T-helper 2 cell treated with Interferon-gamma antibody and Interleukin-4, amounts not matched to agents 5 μg/mL and 100 μg/mL, for 36 hours (primary cell): ENCODE data around the gene GABRG3.
"Not testable (repeated sequence)": the region's sequence is repeated elsewhere in the genome, so short reads cannot be mapped to it uniquely, and the experiment has no call there.

Source experiments
- DNase-seq: peaks from one replicate; pipeline ENCODE4 v3.0.0; 2021; ENCODE audit warnings: low spot score
- H3K27ac Mint-ChIP-seq: one replicate; pipeline ENCODE4 v1.8.0; 2021; ENCODE audit warnings: mild to moderate bottlenecking, mixed read lengths
- H3K27me3 Mint-ChIP-seq: one replicate; pipeline ENCODE4 v1.8.0; 2021; ENCODE audit warnings: low read depth, mixed read lengths
- H3K36me3 Mint-ChIP-seq: one replicate; pipeline ENCODE4 v1.8.0; 2021; ENCODE audit warnings: low read depth, mixed read lengths
- H3K4me1 Mint-ChIP-seq: one replicate; pipeline ENCODE4 v1.8.0; 2021; ENCODE audit warnings: low read depth, mixed read lengths
- H3K4me3 Mint-ChIP-seq: one replicate; pipeline ENCODE4 v1.8.0; 2022; ENCODE audit warnings: mild to moderate bottlenecking, moderate library complexity, mixed read lengths
- H3K9me3 Mint-ChIP-seq: one replicate; pipeline ENCODE4 v1.8.0; 2021; ENCODE audit warnings: mixed read lengths

GABRG3 gene

DNA sequence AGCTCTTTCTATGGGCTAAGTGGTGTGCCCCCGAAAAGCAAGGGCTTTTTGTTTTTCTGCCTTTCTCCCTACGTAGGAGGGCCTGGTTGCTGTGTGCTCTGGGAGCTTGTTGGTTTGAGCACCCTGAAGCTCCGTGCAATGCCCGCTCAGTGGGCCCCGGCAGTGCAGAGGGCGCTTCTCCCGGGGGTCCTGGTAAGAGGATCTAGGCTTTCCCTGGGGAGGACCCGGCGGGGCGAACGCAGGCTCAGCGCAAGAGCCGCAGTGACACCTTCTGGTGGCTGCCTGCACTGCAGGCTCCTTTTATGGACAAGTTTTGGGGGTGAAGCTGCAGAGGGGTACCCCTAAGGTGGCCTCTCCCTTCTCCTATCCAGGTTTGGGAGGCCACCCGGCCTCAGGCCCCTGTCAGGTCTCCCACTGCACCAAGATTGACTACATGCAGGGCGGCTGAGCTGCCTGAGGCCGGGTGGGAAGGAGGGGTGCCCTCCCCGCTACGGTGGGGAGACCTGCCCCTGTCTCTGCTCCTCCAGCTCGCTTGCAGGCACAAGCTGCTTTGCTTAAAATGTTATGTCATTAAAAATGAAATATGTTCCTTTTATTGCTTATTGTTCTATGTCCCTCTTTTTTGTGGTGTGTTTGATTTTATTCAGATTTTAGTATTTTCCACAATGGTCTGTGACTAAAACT, 387.9 kb downstream of the GABRG3 start:
- Mint-ChIP-seq H3K36me3 (no peaks in the 10 kb centered on the region), H3K9me3 (peaks cover 5% of the 10 kb centered on the region), H3K27ac (no peak overlapping the region), H3K4me1 (no peaks in the 10 kb centered on the region), H3K27me3 (no peaks in the 10 kb centered on the region), H3K4me3 (no peak overlapping the region)
- DNase-seq: no peak

DNA sequence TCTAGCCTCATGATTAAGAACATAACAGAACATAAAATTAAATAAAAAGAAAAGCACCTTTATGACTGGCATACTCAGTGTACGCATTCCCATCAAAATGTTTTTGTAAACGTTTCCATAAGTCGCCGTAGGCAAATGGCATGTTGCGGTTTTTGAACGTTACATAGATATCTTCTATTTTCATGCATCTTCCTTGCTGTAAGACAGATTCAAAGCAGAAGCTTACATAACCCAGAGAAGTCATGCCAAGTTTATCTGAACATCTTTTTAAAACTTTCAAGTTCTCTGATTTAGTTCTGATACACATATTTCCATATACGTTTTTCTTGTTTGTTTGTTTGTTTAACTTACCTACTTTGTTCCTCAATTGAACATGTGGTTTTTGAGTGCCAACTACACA, 388.6 kb downstream of the GABRG3 start:
- Mint-ChIP-seq H3K27ac (no peak overlapping the region), H3K9me3 (peaks cover 5% of the 10 kb centered on the region), H3K4me1 (no peaks in the 10 kb centered on the region), H3K4me3 (no peak overlapping the region), H3K36me3 (no peaks in the 10 kb centered on the region), H3K27me3 (no peaks in the 10 kb centered on the region)
- DNase-seq: no peak

GRCh38 chr15:27360316-27360715, 389.3 kb downstream of the GABRG3 start:
- H3K4me3 Mint-ChIP-seq: no peak overlapping the region
- DNase-seq: no peak
- H3K36me3 Mint-ChIP-seq: no peaks in the 10 kb centered on the region
- peaks cover 7% of the 10 kb centered on the region for H3K9me3 Mint-ChIP-seq
- no peak overlapping the region for H3K27ac Mint-ChIP-seq
- H3K27me3 Mint-ChIP-seq: no peaks in the 10 kb centered on the region
- H3K4me1 Mint-ChIP-seq: no peaks in the 10 kb centered on the region

DNA sequence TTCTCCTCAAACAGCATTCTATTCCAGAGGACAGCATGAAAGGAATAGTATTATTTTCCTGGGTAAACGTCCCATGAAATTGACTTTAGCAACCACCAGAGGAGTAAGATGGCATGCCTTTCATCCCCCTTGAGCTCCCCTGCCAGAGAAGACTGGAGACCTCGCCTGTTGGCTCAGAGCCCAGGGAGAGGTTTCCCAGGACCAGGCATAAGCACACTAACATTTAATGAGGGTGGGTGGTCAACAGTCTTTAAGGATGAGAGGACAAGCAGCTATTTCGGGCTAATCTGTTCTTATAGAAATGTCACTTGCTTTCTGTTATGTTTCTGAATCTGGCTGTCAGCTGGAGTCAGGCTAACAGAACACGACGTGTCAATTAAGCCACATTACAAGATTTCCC, 390.5 kb downstream of the GABRG3 start:
- Mint-ChIP-seq H3K36me3 (no peaks in the 10 kb centered on the region), H3K27ac (no peak overlapping the region), H3K4me3 (no peak overlapping the region), H3K9me3 (peaks cover 10% of the 10 kb centered on the region), H3K27me3 (no peaks in the 10 kb centered on the region), H3K4me1 (no peaks in the 10 kb centered on the region)
- no peak for DNase-seq

- Mint-ChIP-seq H3K9me3 (peaks cover 26% of the 10 kb centered on the region), H3K4me3 (no peak overlapping the region), H3K4me1 (no peaks in the 10 kb centered on the region), H3K27me3 (no peaks in the 10 kb centered on the region), H3K36me3 (no peaks in the 10 kb centered on the region), H3K27ac (no peak overlapping the region)
- no peak for DNase-seq
Observed at GRCh38 chr15:27365456-27365855, 394.5 kb downstream of the GABRG3 start.

DNA sequence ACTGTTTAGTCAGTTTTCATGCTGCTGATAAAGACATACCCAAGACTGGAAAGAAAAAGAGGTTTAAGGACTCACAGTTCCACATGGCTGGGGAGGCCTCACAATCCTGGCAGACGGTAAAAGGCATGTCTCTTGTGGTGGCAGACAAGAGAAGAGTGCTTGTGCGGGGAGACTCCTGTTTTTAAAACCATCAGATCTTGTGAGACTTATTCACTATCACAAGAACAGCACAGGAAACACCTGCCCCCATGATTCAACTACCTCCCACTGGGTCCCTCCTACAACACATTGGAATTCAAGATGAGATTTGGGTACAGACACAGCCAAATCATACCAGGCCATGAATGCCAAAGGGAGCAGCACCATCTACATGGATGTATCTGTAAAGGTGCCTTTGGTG, 406.4 kb downstream of the GABRG3 start:
- H3K27me3 Mint-ChIP-seq, H3K4me3 Mint-ChIP-seq, H3K4me1 Mint-ChIP-seq, H3K27ac Mint-ChIP-seq, H3K36me3 Mint-ChIP-seq, DNase-seq: not testable (repeated sequence)
- peaks cover 53% of the 10 kb centered on the region for H3K9me3 Mint-ChIP-seq

DNA sequence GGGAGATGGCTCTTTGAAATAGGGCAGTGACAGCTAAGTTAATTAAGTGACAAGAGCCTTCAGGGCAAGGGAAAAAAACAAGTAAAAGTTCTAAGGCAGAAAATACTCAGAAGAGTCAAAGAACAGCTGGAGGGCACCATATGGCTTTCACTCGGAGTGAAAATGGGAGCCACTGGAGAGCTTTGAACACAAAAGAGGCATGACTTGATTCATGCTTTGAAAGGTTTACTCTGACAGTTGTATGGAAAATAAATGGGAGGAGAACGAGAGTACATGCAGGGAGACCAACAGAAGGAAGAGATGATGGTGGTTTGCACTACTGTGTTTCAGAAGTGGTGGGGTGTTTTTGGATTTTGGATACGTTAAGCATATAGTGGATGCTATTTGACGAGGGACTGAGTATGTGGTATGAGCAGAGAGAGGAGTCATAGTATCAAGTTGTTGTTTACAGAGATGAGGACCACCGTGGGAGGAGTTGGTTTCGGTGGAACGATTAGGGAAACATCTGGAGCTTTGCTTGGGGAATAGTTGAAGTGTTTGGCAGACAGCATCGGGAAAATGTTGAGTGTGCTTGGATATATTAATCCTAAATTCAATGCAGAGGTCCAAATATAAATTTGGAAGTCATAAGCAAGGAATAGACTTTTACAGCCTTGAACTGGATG, 411.5 kb downstream of the GABRG3 start:
- H3K9me3 Mint-ChIP-seq: peaks cover 67% of the 10 kb centered on the region
- no peaks in the 10 kb centered on the region for H3K4me1 Mint-ChIP-seq
- H3K27me3 Mint-ChIP-seq: no peaks in the 10 kb centered on the region
- no peak overlapping the region for H3K27ac Mint-ChIP-seq
- H3K4me3 Mint-ChIP-seq: no peak overlapping the region
- no peak for DNase-seq
- no peaks in the 10 kb centered on the region for H3K36me3 Mint-ChIP-seq

- Mint-ChIP-seq H3K4me3 (no peak overlapping the region), H3K36me3 (no peaks in the 10 kb centered on the region), H3K27ac (no peak overlapping the region)
Observed at GRCh38 chr15:27383726-27384125, 412.7 kb downstream of the GABRG3 start.

DNA sequence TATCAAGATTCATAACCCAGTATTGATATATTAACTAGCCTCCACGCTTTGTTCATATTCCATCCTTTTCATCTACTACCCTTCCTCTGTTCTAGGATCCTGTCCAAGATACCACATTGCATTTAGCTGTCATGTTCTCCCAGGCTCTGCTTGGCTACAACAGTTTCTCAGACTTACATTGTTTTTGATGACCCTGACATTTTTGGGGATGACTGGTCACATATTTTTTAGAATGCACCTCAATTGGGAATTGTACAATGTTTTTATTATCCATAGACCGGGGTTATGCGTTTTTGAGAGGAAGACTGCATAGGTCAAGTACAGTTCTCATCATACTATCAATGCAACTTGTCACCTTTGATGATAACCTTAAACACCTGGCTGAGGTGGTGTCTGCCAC, 421.2 kb downstream of the GABRG3 start:
- Mint-ChIP-seq H3K27ac (no peak overlapping the region), H3K36me3 (no peaks in the 10 kb centered on the region), H3K27me3 (no peaks in the 10 kb centered on the region), H3K4me3 (no peak overlapping the region), H3K4me1 (no peaks in the 10 kb centered on the region), H3K9me3 (peaks cover 42% of the 10 kb centered on the region)
- DNase-seq: no peak

More at GRCh38 chr15:27383726-27384125, 412.7 kb downstream of the GABRG3 start:
- Mint-ChIP-seq H3K9me3 (peaks cover 64% of the 10 kb centered on the region), H3K4me1 (no peaks in the 10 kb centered on the region), H3K27me3 (no peaks in the 10 kb centered on the region)
- DNase-seq: no peak

DNA sequence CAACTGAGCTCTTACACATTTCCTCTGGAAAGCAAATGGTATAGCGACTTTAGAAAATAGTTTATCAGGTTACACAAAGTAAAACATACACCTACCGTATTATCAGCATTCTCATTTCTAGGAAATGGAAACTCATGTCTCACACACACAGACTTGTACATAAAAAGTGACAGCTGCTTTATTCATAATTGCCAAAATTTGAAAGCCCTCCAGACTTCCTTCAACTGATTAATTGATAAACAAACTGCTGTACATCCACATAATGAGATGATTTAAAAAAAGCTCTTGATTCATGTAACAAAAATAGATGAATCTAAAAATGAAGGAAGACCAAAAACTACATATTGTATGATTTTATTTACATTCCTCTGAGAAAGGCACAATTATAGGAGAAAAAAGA, 425.5 kb downstream of the GABRG3 start:
- no peak overlapping the region for H3K4me3 Mint-ChIP-seq
- no peak for DNase-seq
- no peaks in the 10 kb centered on the region for H3K36me3 Mint-ChIP-seq
- H3K27ac Mint-ChIP-seq: no peak overlapping the region
- H3K9me3 Mint-ChIP-seq: peaks cover 47% of the 10 kb centered on the region
- H3K27me3 Mint-ChIP-seq: no peaks in the 10 kb centered on the region
- H3K4me1 Mint-ChIP-seq: no peaks in the 10 kb centered on the region

GRCh38 chr15:27396996-27397395, 426.0 kb downstream of the GABRG3 start:
- Mint-ChIP-seq H3K4me1 (no peaks in the 10 kb centered on the region), H3K4me3 (no peak overlapping the region), H3K9me3 (peaks cover 48% of the 10 kb centered on the region), H3K27ac (no peak overlapping the region), H3K27me3 (no peaks in the 10 kb centered on the region), H3K36me3 (no peaks in the 10 kb centered on the region)
- DNase-seq: no peak

DNA sequence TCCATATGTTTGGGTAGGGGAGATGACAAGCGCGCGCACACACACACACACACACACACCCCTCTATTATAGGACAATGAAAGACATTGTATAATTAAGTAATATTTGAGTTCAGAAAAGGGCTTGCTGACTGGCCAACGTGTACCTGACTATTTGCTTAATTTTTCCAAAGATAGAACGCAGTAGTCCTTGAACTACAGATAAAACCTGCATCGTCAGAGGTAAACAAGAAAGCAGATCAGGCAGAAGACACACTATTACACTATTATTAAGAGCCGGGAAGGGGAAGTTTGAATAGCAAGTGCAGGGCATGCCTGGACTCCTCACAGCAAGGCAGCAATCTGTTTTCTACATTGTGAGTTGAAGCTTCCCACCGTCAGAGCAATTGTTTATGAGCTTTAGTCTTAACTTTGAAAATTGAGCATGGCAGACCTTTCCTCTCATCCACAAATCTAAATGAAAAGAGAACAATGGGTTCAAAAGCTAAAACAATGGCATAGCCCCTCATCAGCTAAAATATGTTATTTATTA, 427.7 kb downstream of the GABRG3 start:
- Mint-ChIP-seq H3K27me3 (no peaks in the 10 kb centered on the region), H3K27ac (no peak overlapping the region), H3K36me3 (no peaks in the 10 kb centered on the region), H3K4me3 (no peak overlapping the region), H3K4me1 (no peaks in the 10 kb centered on the region), H3K9me3 (peaks cover 58% of the 10 kb centered on the region)
- no peak for DNase-seq

GRCh38 chr15:27399241-27399640, 428.3 kb downstream of the GABRG3 start:
- Mint-ChIP-seq H3K4me1 (no peaks in the 10 kb centered on the region), H3K36me3 (no peaks in the 10 kb centered on the region), H3K9me3 (peaks cover 58% of the 10 kb centered on the region), H3K27me3 (no peaks in the 10 kb centered on the region), H3K4me3 (no peak overlapping the region), H3K27ac (no peak overlapping the region)
- DNase-seq: no peak

DNA sequence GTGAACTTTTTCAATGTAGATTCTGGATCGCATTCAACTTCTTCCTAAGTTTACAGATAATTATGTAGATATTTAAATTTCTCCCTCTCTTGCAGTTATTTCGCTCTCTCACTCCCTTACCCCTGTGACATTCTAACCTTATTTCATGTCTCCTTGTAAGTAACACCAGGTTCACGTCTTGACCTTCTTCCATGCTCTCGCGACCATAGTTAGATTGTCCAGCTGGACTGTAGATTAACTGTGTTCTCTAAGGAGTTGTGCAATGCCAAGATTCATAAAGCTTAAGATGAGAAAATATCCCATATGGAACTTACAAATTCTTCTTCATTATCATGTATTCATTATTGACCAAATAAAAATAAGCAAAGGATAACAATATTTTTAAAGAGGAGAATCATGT, 430.5 kb downstream of the GABRG3 start:
- DNase-seq: no peak
- H3K27ac Mint-ChIP-seq: no peak overlapping the region
- no peak overlapping the region for H3K4me3 Mint-ChIP-seq
- no peaks in the 10 kb centered on the region for H3K27me3 Mint-ChIP-seq
- H3K9me3 Mint-ChIP-seq: peaks cover 65% of the 10 kb centered on the region
- no peaks in the 10 kb centered on the region for H3K36me3 Mint-ChIP-seq
- no peaks in the 10 kb centered on the region for H3K4me1 Mint-ChIP-seq
